HepG2 (cell line): ENCODE measurements around the gene PNPLA8. TPM values are rescaled to one million over a fixed set of nuclear protein-coding genes. Genes with fewer than 3 reads are reported as not detected.

Experiments
- ATAC-seq: fragments of 200-7000 bp; cut with Tn5 transposase; 3 replicates; pipeline ENCODE4 v1.9.1; 2020; ENCODE audit warnings: mild to moderate bottlenecking, moderate library complexity
- BruUV-seq: library from RNA; stranded (reverse); fragments of 400-500 nt; replicated peaks from 2 replicates; lab custom pipeline; 2021; lab: Mats Ljungman, UMichigan
- CTCF ChIA-PET: fragments of 300-600 bp; formaldehyde crosslinking; extraction: SDS; loops from one replicate; lab custom pipeline; 2021; ENCODE audit warnings: low total read pairs, inconsistent platforms, low intra/inter-chr PET ratio; lab: Yijun Ruan, JAX
- POLR2A ChIA-PET: fragments of 350-600 bp; sonication (Branson Sonifier 250); formaldehyde crosslinking; loops from one replicate; lab custom pipeline; 2020; ENCODE audit warnings: antibody characterized with exemption, inconsistent platforms; lab: Yijun Ruan, JAX
- DNase-seq: peaks from one replicate; pipeline ENCODE4 v3.0.0-alpha.2; 2015; ENCODE audit warnings: low spot score
- FAIRE-seq: peaks from 3 replicates; lab custom pipeline; 2011; peaks lifted over from hg19 to GRCh38; lab: Jason Lieb, UNC
- H2AFZ ChIP-seq: one replicate; pipeline ENCODE4 v1.6.1; 2011; ENCODE audit warnings: low read length, inconsistent platforms
- H3K27ac ChIP-seq: fragments of 300-600 bp; 3 replicates; pipeline ENCODE4 v1.8.0; 2011; ENCODE audit warnings: mixed run types, mild to moderate bottlenecking, mixed read lengths, low read length, inconsistent platforms; ENCODE audit not compliant: insufficient read depth; ENCODE audit errors: extremely low read length
- H3K27me3 ChIP-seq, 2 experiments: fragments of 200-600 bp in 1 of 2; 2 replicates in 1 of 2; 3 replicates in 1 of 2; pipeline versions ENCODE4 v1.6.0 to v1.8.0; 2011; ENCODE audit warnings: low read length in 2 of 2, mild to moderate bottlenecking in 2 of 2, moderate library complexity in 2 of 2, inconsistent platforms in 1 of 2; ENCODE audit not compliant: insufficient read depth in 2 of 2, control insufficient read depth in 1 of 2
- H3K36me3 ChIP-seq, 2 experiments: fragments of 200-600 bp in 1 of 2; replicated peaks in 1 of 2; 2 replicates in 1 of 2; 3 replicates in 1 of 2; pipeline versions ENCODE4 v1.5.1 to v1.8.0; 2011; ENCODE audit warnings: low read length in 2 of 2, inconsistent platforms in 1 of 2; ENCODE audit not compliant: insufficient read depth in 2 of 2, control insufficient read depth in 1 of 2
- H3K4me1 ChIP-seq: 2 replicates; pipeline ENCODE4 v1.5.1; 2012; ENCODE audit warnings: low read length, inconsistent platforms; ENCODE audit not compliant: insufficient read depth
- H3K4me2 ChIP-seq: 2 replicates; pipeline ENCODE4 v1.6.0; 2011; ENCODE audit warnings: low read depth, low read length, inconsistent platforms
- H3K4me3 ChIP-seq, 3 experiments: fragments of 200-600 bp in 1 of 3; sonication (generic), shearing (Covaris generic) in 1 of 3; replicated peaks in 1 of 3; 2 replicates each; pipeline ENCODE4 v1.5.1; 2011 to 2016; ENCODE audit warnings: low read length in 3 of 3, inconsistent platforms in 2 of 3, low read depth in 2 of 3, mild to moderate bottlenecking in 2 of 3, control low read depth in 1 of 3, mixed read lengths in 1 of 3; ENCODE audit not compliant: insufficient read depth in 1 of 3
- H3K79me2 ChIP-seq: one replicate; pipeline ENCODE4 v1.6.1; 2011; ENCODE audit warnings: low read length, inconsistent platforms; ENCODE audit not compliant: insufficient read depth
- H3K9ac ChIP-seq: 2 replicates; pipeline ENCODE4 v1.6.0; 2011; ENCODE audit warnings: mild to moderate bottlenecking, low read depth, low read length, inconsistent platforms; ENCODE audit not compliant: insufficient read depth
- H3K9me3 ChIP-seq: 2 replicates; pipeline ENCODE4 v1.5.1; 2012; ENCODE audit warnings: mild to moderate bottlenecking, low read length
- H4K20me1 ChIP-seq: 2 replicates; pipeline ENCODE4 v1.6.0; 2011; ENCODE audit warnings: inconsistent platforms, mild to moderate bottlenecking, low read length, moderate library complexity; ENCODE audit not compliant: insufficient read depth
- MAF1 ChIP-seq: sonication (generic); formaldehyde crosslinking; IDR thresholded peaks from 2 replicates; pipeline ENCODE4 v1.5.0; 2020; ENCODE audit warnings: missing genetic modification reagents, borderline replicate concordance
- ZNF207 ChIP-seq: fragments of 450-650 bp; IDR thresholded peaks from 2 replicates; pipeline ENCODE4 v1.6.1; 2016; ENCODE audit warnings: antibody characterized with exemption, borderline replicate concordance
- ZNF557 ChIP-seq: sonication (generic); formaldehyde crosslinking; IDR thresholded peaks from 2 replicates; pipeline ENCODE4 v1.4.0; 2020; ENCODE audit warnings: missing genetic modification reagents
- WGBS: methylation state at CpG from one replicate; pipeline ENCODE4 v1.1.6; 2017; ENCODE audit warnings: low lambda C conversion rate; 5-methylcytosine and 5-hydroxymethylcytosine counted together
- in situ Hi-C: cut with HindIII; loops from 2 replicates; pipeline ENCODE4 v1.10.0; 2017; ENCODE audit warnings: low pct_unique_long_range_greater_than_20kb; ENCODE audit not compliant: extremely low pct_ligation_motif_present
- intact Hi-C: fragments of 100-400 bp; cut with micrococcal nuclease; formaldehyde crosslinking; loops from one replicate; pipeline ENCODE4 v1.10.0; 2022; ENCODE audit not compliant: unreplicated experiment
- polyA plus RNA-seq, 8 experiments: library from polyadenylated mRNA; depleted of rRNA in 3 of 8; stranded (reverse) in 7 of 8; unstranded in 1 of 8; fragments of >200 nt; fragmentation: Illumina TruSeq in 4 of 8; extraction: Trizol in 4 of 8; gene quantifications; 2 replicates each; pipeline versions ENCODE4 v1.2.1 to v1.2.3, GENCODE V29; 2011 to 2016; ENCODE audit warnings: low read depth in 4 of 8, missing spikeins in 1 of 8, mixed read lengths in 1 of 8; ENCODE audit not compliant: insufficient read depth in 1 of 8
- total RNA-seq, 5 experiments: library from RNA; depleted of rRNA; stranded (reverse); fragments of >200 nt; fragmentation: Illumina TruSeq; extraction: Trizol; gene quantifications; 2 replicates each; pipeline ENCODE4 v1.2.3, GENCODE V29; 2016; ENCODE audit warnings: low read depth in 1 of 5
- TF ChIP-seq, protein P1 (sequence below): sonication (generic); formaldehyde crosslinking; IDR thresholded peaks from 2 replicates; pipeline ENCODE4 v1.8.0; 2022; ENCODE audit warnings: low read depth, missing genetic modification reagents
- TF ChIP-seq, protein P2 (sequence below): sonication (generic); formaldehyde crosslinking; IDR thresholded peaks from 2 replicates; pipeline ENCODE4 v1.8.0; 2022; ENCODE audit warnings: missing genetic modification reagents, mild to moderate bottlenecking, borderline replicate concordance
- TF ChIP-seq, protein P3 (sequence below): sonication (generic); formaldehyde crosslinking; conservative IDR thresholded peaks from 2 replicates; pipeline ENCODE4 v1.4.0; 2020; ENCODE audit warnings: missing genetic modification reagents
- TF ChIP-seq, protein P4 (sequence below): sonication (generic); formaldehyde crosslinking; IDR thresholded peaks from 2 replicates; pipeline ENCODE4 v1.4.0; 2020; ENCODE audit warnings: missing genetic modification reagents, borderline replicate concordance
- TF ChIP-seq, protein P5 (sequence below), 2 experiments: sonication (generic) in 1 of 2; formaldehyde crosslinking in 1 of 2; IDR thresholded peaks; 2 replicates each; pipeline versions ENCODE4 v1.6.1 to v1.9.0; 2014 to 2022; ENCODE audit warnings: antibody characterized with exemption in 1 of 2, borderline replicate concordance in 1 of 2, inconsistent platforms in 1 of 2, low read depth in 1 of 2, missing genetic modification reagents in 1 of 2

PNPLA8 gene
- total and polyA plus RNA-seq, 2 of the 13 experiments (the other 11 are each of a cell fraction or from before 2014, with no cell fraction given) = 6.3 to 11.4 TPM

DNA sequence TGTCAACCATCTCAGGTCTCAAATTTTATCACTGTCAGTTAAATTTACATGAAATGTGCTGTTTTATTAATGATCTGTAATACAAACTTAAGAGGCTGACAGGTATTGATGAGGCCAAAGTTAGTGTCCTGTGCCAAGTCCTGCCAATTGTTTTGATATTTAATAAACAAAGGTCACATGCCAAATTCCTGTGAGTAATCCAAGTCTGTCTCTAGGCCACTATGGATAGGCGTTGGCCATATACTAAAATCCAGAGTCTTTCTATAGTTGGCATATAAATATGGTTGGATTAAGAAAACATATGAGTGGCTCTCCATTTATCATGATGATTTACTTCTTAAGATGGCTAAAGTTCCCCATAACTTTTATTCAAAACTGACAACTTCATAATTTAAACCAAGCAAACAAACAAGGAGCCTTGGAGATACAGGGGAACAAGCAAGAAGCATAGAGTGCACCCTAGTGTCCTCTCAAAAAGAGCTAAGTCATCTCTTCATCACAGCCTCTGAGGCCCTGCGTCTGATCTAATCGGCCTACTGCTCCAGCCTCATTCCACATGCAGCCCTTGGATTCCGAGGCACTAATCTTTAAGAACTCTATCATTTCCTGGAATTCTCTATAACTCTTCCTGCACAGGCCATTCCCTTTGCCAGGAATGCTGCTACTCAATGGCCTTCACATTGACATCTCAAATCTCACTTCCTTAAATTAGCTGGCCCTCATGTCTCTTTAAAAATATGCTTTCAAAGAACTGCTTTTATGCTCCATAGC, 37.0 kb downstream of the PNPLA8 start:
- H3K9me3 ChIP-seq = no peaks in the 10 kb centered on the region
- no peak overlapping the region for H3K4me3 ChIP-seq
- ChIA-PET CTCF (no interaction called here), POLR2A (no interaction called here)
- no peak overlapping the region for H3K4me2 ChIP-seq
- ATAC-seq (no peak), DNase-seq (no peak), FAIRE-seq (no peak)
- H3K27me3 ChIP-seq = no peaks in the 10 kb centered on the region
- in situ Hi-C loops = no loop called here
- no peaks in the 10 kb centered on the region for H4K20me1 ChIP-seq
- BruUV-seq = no TSS peak
- no peak overlapping the region for H3K9ac ChIP-seq
- intact Hi-C loops = no loop called here
- H3K27ac ChIP-seq = no peak overlapping the region
- H2AFZ ChIP-seq = no peak overlapping the region
- WGBS = 95% methylated on average over 4 of the region's 4 CpGs
- H3K36me3 ChIP-seq = no peaks in the 10 kb centered on the region
- no peaks in the 10 kb centered on the region for H3K79me2 ChIP-seq
- no peaks in the 10 kb centered on the region for H3K4me1 ChIP-seq
- TF ChIP-seq, protein P1, sequence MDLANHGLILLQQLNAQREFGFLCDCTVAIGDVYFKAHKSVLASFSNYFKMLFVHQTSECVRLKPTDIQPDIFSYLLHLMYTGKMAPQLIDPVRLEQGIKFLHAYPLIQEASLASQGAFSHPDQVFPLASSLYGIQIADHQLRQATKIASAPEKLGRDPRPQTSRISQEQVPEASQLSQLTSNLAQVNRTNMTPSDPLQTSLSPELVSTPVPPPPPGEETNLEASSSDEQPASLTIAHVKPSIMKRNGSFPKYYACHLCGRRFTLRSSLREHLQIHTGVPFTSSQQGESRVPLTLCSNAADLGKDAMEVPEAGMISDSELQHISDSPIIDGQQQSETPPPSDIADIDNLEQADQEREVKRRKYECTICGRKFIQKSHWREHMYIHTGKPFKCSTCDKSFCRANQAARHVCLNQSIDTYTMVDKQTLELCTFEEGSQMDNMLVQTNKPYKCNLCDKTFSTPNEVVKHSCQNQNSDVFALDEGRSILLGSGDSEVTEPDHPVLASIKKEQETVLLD (CRISPR knock-in tag) = no peak
- TF ChIP-seq, protein P2, sequence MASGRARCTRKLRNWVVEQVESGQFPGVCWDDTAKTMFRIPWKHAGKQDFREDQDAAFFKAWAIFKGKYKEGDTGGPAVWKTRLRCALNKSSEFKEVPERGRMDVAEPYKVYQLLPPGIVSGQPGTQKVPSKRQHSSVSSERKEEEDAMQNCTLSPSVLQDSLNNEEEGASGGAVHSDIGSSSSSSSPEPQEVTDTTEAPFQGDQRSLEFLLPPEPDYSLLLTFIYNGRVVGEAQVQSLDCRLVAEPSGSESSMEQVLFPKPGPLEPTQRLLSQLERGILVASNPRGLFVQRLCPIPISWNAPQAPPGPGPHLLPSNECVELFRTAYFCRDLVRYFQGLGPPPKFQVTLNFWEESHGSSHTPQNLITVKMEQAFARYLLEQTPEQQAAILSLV = no peak
- TF ChIP-seq, protein P3, sequence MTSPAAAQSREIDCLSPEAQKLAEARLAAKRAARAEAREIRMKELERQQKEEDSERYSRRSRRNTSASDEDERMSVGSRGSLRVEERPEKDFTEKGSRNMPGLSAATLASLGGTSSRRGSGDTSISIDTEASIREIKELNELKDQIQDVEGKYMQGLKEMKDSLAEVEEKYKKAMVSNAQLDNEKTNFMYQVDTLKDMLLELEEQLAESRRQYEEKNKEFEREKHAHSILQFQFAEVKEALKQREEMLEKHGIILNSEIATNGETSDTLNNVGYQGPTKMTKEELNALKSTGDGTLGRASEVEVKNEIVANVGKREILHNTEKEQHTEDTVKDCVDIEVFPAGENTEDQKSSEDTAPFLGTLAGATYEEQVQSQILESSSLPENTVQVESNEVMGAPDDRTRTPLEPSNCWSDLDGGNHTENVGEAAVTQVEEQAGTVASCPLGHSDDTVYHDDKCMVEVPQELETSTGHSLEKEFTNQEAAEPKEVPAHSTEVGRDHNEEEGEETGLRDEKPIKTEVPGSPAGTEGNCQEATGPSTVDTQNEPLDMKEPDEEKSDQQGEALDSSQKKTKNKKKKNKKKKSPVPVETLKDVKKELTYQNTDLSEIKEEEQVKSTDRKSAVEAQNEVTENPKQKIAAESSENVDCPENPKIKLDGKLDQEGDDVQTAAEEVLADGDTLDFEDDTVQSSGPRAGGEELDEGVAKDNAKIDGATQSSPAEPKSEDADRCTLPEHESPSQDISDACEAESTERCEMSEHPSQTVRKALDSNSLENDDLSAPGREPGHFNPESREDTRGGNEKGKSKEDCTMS (CRISPR knock-in tag) = no peak
- TF ChIP-seq MAF1 (no peak), ZNF557 (CRISPR knock-in tag) (no peak), ZNF207 (no peak)
- TF ChIP-seq, protein P4, sequence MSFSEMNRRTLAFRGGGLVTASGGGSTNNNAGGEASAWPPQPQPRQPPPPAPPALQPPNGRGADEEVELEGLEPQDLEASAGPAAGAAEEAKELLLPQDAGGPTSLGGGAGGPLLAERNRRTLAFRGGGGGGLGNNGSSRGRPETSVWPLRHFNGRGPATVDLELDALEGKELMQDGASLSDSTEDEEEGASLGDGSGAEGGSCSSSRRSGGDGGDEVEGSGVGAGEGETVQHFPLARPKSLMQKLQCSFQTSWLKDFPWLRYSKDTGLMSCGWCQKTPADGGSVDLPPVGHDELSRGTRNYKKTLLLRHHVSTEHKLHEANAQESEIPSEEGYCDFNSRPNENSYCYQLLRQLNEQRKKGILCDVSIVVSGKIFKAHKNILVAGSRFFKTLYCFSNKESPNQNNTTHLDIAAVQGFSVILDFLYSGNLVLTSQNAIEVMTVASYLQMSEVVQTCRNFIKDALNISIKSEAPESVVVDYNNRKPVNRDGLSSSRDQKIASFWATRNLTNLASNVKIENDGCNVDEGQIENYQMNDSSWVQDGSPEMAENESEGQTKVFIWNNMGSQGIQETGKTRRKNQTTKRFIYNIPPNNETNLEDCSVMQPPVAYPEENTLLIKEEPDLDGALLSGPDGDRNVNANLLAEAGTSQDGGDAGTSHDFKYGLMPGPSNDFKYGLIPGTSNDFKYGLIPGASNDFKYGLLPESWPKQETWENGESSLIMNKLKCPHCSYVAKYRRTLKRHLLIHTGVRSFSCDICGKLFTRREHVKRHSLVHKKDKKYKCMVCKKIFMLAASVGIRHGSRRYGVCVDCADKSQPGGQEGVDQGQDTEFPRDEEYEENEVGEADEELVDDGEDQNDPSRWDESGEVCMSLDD (CRISPR knock-in tag) = no peak
- TF ChIP-seq, protein P5, sequence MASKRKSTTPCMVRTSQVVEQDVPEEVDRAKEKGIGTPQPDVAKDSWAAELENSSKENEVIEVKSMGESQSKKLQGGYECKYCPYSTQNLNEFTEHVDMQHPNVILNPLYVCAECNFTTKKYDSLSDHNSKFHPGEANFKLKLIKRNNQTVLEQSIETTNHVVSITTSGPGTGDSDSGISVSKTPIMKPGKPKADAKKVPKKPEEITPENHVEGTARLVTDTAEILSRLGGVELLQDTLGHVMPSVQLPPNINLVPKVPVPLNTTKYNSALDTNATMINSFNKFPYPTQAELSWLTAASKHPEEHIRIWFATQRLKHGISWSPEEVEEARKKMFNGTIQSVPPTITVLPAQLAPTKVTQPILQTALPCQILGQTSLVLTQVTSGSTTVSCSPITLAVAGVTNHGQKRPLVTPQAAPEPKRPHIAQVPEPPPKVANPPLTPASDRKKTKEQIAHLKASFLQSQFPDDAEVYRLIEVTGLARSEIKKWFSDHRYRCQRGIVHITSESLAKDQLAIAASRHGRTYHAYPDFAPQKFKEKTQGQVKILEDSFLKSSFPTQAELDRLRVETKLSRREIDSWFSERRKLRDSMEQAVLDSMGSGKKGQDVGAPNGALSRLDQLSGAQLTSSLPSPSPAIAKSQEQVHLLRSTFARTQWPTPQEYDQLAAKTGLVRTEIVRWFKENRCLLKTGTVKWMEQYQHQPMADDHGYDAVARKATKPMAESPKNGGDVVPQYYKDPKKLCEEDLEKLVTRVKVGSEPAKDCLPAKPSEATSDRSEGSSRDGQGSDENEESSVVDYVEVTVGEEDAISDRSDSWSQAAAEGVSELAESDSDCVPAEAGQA (IDR thresholded peaks at IDR 0.05; ENCODE audit: low read depth) = no peak
- TF ChIP-seq, protein P5 (CRISPR knock-in tag; IDR thresholded peaks at IDR 0.05; ENCODE audit: borderline replicate concordance) = no peak
